Subcutaneous adipose tissue (tissue), 4 donors: ENCODE results near the gene COL26A1. TPM values are rescaled to one million over a fixed set of nuclear protein-coding genes. Genes with fewer than 3 reads are reported as not detected.

Experiments
- CTCF ChIP-seq: fragments of 450-650 bp; IDR thresholded peaks from one replicate; pipeline ENCODE4 v1.5.1; 2016; ENCODE audit warnings: low read depth, mild to moderate bottlenecking, control low read depth, antibody characterized with exemption, moderate library complexity
- total RNA-seq, 4 donors: library from RNA; depleted of rRNA; stranded (reverse); fragments of >200 nt; gene quantifications; one replicate each; pipeline ENCODE4 v1.1.0, GENCODE V29; 2016

COL26A1 gene
- total RNA-seq, 4 donors from 2014 or later, result not detected

DNA sequence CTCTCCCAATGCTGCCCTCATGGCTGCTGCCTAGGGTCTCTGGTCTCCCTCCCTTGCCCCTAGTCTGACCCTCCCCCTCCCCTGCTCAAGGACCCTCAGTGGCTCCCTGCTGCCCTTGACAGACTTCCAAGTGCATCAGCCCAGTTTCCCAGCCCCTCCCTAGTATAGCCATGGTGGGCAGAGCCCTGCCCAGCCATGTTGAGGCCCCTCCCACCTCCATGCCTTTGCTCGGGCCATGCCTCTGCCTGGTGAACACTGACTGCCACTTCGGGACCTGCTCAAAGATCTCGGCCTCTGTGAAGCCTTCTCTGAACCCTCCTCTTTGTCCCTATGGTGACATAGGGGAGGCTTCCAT lies 193.2 kb downstream of the COL26A1 start:
- TF ChIP-seq CTCF, result no peak

GRCh38 chr7:101556453-101556968 lies 193.8 kb downstream of the COL26A1 start:
- TF ChIP-seq CTCF, result no peak

- no peak for TF ChIP-seq CTCF
Measured at GRCh38 chr7:101557421-101557820, 194.7 kb downstream of the COL26A1 start.

DNA sequence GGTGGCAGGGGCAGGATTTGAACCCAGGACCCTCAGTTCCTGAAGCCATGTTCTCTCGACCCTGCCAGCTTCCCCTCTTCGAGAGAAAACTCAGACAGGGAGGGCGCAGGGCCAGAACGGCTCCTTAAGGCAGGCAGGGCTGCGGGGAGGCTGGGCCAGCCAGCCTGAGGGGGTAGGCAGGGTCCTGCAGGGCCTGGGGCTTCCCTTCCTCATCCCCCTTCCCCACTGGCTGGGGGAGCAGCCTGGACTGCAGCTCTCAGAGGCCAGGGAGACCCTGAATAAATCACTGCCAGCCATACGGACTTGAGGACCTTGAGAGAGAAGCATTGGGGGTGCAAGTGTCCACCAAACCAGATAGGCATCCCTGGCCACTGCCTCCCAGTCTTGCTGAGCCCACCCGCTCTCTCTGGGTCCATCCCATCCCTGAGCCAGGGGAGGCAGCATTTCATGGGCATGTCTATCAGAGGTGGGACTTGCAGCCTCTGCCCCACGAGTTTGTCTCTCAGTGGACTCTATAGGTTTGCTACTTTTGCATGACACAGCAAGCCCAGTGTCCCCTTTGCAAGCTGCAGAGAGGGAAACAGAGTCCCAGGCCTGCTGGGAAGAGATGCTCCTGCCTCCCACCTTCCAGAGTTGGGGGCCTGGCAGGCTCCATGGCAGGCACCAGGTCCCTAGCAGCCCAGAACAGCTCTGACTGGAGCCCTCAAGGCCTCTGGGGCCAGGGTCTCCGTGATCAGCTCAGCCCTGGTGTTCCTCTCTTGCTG lies 195.5 kb downstream of the COL26A1 start:
- no peak for TF ChIP-seq CTCF

DNA sequence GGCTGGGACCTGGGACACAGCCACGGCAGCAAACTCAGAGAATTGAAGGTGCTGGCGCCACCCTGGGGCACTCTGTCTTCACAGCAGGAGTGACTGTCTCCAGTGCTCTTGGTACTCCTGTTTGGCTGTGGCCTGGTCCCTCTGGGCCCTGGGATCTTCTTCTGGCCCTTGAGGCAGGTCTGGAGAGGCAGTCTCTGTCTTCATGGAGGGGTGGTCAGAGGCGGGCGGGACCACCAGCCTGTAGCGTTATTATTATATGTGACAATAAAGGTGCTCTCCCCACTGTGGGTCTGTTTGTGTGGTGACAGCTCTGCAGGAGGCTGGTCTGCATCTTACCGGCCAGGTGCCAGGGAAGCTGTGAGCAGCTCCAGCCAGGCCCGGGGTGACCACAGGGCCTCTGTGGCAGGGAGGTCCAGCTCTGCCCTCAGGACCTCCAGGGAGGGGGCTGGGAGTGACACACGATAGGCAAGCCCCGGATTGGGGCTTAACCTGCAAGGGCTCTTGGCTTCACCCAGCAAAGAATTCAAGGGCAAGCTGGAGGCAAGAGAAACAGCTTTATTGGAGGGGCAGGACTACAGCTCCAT lies 196.2 kb downstream of the COL26A1 start:
- no peak for TF ChIP-seq CTCF

DNA sequence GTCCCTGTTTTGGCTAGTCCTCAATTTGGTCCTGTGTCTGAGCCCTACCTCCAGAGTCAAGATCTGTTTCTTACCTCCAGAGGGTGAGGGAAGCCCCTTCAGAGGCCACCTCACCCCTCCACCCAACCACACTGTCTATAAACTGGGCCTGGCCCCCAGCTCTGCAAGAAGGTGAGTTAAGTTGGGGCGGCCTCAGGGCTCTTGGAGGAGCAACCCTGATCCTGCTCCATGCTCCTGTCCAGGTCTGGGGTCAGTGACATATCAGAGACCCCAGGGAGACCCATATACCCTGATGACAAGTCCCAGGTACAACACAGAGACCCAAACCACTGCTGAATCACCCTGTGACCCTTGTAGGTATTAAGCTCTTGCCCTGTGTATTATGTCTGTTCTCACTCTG lies 196.9 kb downstream of the COL26A1 start:
- no peak for TF ChIP-seq CTCF

- TF ChIP-seq CTCF, result no peak
Measured at GRCh38 chr7:101560856-101561255, 198.2 kb downstream of the COL26A1 start.
